Measurements from ENCODE around the gene DACH1.

DACH1 gene

GRCh38 chr13:71877256-71877653, 10.3 kb upstream of the DACH1 start:
- H3K4me1 ChIP-seq (ENCODE audit: insufficient read depth, low read length), result no peaks in the 10 kb centered on the region
- H3K27ac ChIP-seq (ENCODE audit: low read depth, low read length), result no peak overlapping the region
- H3K4me3 ChIP-seq (ENCODE audit: low read depth in 1 of 2, low read length in 2 of 2), result no peak overlapping the region
- H3K9me3 ChIP-seq (ENCODE audit: low read length), result no peaks in the 10 kb centered on the region
- H3K27me3 ChIP-seq (ENCODE audit: control insufficient read depth in 1 of 2, insufficient read depth in 2 of 2, low read length in 2 of 2), result no peaks in the 10 kb centered on the region
- no peak overlapping the region for H3K9ac ChIP-seq (ENCODE audit: low read length)
- H3K36me3 ChIP-seq (ENCODE audit: insufficient read depth, low read length), result no peaks in the 10 kb centered on the region

GRCh38 chr13:71876648-71877255, 9.7 kb upstream of the DACH1 start:
- Histone ChIP-seq H3K27me3 (ENCODE audit: control insufficient read depth in 1 of 2, insufficient read depth in 2 of 2, low read length in 2 of 2) (no peaks in the 10 kb centered on the region), H3K9ac (ENCODE audit: low read length) (no peak overlapping the region)

GRCh38 chr13:71875823-71876222, 8.8 kb upstream of the DACH1 start:
- Histone ChIP-seq H3K27ac (ENCODE audit: low read depth, low read length) (no peak overlapping the region), H3K4me3 (ENCODE audit: low read depth in 1 of 2, low read length in 2 of 2) (no peak overlapping the region), H3K9ac (ENCODE audit: low read length) (no peak overlapping the region), H3K4me1 (ENCODE audit: insufficient read depth, low read length) (no peaks in the 10 kb centered on the region), H3K9me3 (ENCODE audit: low read length) (no peaks in the 10 kb centered on the region), H3K27me3 (ENCODE audit: control insufficient read depth in 1 of 2, insufficient read depth in 2 of 2, low read length in 2 of 2) (no peaks in the 10 kb centered on the region), H3K36me3 (ENCODE audit: insufficient read depth, low read length) (no peaks in the 10 kb centered on the region)

More at GRCh38 chr13:71876648-71877255, 9.7 kb upstream of the DACH1 start:
- H3K36me3 ChIP-seq (ENCODE audit: insufficient read depth, low read length), result no peaks in the 10 kb centered on the region
- H3K4me3 ChIP-seq (ENCODE audit: low read depth in 1 of 2, low read length in 2 of 2), result no peak overlapping the region
- H3K27ac ChIP-seq (ENCODE audit: low read depth, low read length), result no peak overlapping the region
- no peaks in the 10 kb centered on the region for H3K4me1 ChIP-seq (ENCODE audit: insufficient read depth, low read length)
- H3K9me3 ChIP-seq (ENCODE audit: low read length), result no peaks in the 10 kb centered on the region

GRCh38 chr13:71874458-71874857, 7.5 kb upstream of the DACH1 start:
- Histone ChIP-seq H3K36me3 (ENCODE audit: insufficient read depth, low read length) (no peaks in the 10 kb centered on the region), H3K4me1 (ENCODE audit: insufficient read depth, low read length) (no peaks in the 10 kb centered on the region), H3K27ac (ENCODE audit: low read depth, low read length) (no peak overlapping the region), H3K4me3 (ENCODE audit: low read depth in 1 of 2, low read length in 2 of 2) (no peak overlapping the region), H3K9me3 (ENCODE audit: low read length) (no peaks in the 10 kb centered on the region), H3K27me3 (ENCODE audit: control insufficient read depth in 1 of 2, insufficient read depth in 2 of 2, low read length in 2 of 2) (no peaks in the 10 kb centered on the region), H3K9ac (ENCODE audit: low read length) (no peak overlapping the region)

GRCh38 chr13:71873418-71874247, 6.6 kb upstream of the DACH1 start:
- Histone ChIP-seq H3K9ac (ENCODE audit: low read length) (no peak overlapping the region), H3K27me3 (ENCODE audit: control insufficient read depth in 1 of 2, insufficient read depth in 2 of 2, low read length in 2 of 2) (no peaks in the 10 kb centered on the region), H3K4me3 (ENCODE audit: low read depth in 1 of 2, low read length in 2 of 2) (no peak overlapping the region), H3K36me3 (ENCODE audit: insufficient read depth, low read length) (no peaks in the 10 kb centered on the region), H3K4me1 (ENCODE audit: insufficient read depth, low read length) (no peaks in the 10 kb centered on the region), H3K9me3 (ENCODE audit: low read length) (no peaks in the 10 kb centered on the region), H3K27ac (ENCODE audit: low read depth, low read length) (no peak overlapping the region)

GRCh38 chr13:71871844-71872243, 4.8 kb upstream of the DACH1 start:
- no peaks in the 10 kb centered on the region for H3K9me3 ChIP-seq (ENCODE audit: low read length)
- H3K27ac ChIP-seq (ENCODE audit: low read depth, low read length), result no peak overlapping the region
- no peaks in the 10 kb centered on the region for H3K4me1 ChIP-seq (ENCODE audit: insufficient read depth, low read length)
- H3K27me3 ChIP-seq (ENCODE audit: control insufficient read depth in 1 of 2, insufficient read depth in 2 of 2, low read length in 2 of 2), result peaks cover 0 to 8% of the 10 kb centered on the region in 2 donors
- no peak overlapping the region for H3K4me3 ChIP-seq (ENCODE audit: low read depth in 1 of 2, low read length in 2 of 2)
- H3K9ac ChIP-seq (ENCODE audit: low read length), result no peak overlapping the region
- no peaks in the 10 kb centered on the region for H3K36me3 ChIP-seq (ENCODE audit: insufficient read depth, low read length)

- H3K27ac ChIP-seq (ENCODE audit: low read depth, low read length), result no peak overlapping the region
- H3K36me3 ChIP-seq (ENCODE audit: insufficient read depth, low read length), result no peaks in the 10 kb centered on the region
- H3K9me3 ChIP-seq (ENCODE audit: low read length), result no peaks in the 10 kb centered on the region
- H3K27me3 ChIP-seq (ENCODE audit: control insufficient read depth in 1 of 2, insufficient read depth in 2 of 2, low read length in 2 of 2), result peaks cover 0 to 8% of the 10 kb centered on the region in 2 donors
- H3K4me1 ChIP-seq (ENCODE audit: insufficient read depth, low read length), result no peaks in the 10 kb centered on the region
- H3K9ac ChIP-seq (ENCODE audit: low read length), result no peak overlapping the region
- H3K4me3 ChIP-seq (ENCODE audit: low read depth in 1 of 2, low read length in 2 of 2), result no peak overlapping the region
Measured at GRCh38 chr13:71871176-71871754, 4.3 kb upstream of the DACH1 start.

GRCh38 chr13:71870100-71870499, 3.1 kb upstream of the DACH1 start:
- Histone ChIP-seq H3K36me3 (ENCODE audit: insufficient read depth, low read length) (no peaks in the 10 kb centered on the region), H3K4me1 (ENCODE audit: insufficient read depth, low read length) (no peaks in the 10 kb centered on the region), H3K27ac (ENCODE audit: low read depth, low read length) (no peak overlapping the region), H3K27me3 (ENCODE audit: control insufficient read depth in 1 of 2, insufficient read depth in 2 of 2, low read length in 2 of 2) (peaks cover 0 to 15% of the 10 kb centered on the region in 2 donors), H3K4me3 (ENCODE audit: low read depth in 1 of 2, low read length in 2 of 2) (no peak overlapping the region), H3K9ac (ENCODE audit: low read length) (no peak overlapping the region), H3K9me3 (ENCODE audit: low read length) (no peaks in the 10 kb centered on the region)

- Histone ChIP-seq H3K27me3 (ENCODE audit: control insufficient read depth in 1 of 2, insufficient read depth in 2 of 2, low read length in 2 of 2) (peaks cover 3 to 23% of the 10 kb centered on the region in 2 donors), H3K27ac (ENCODE audit: low read depth, low read length) (no peak overlapping the region), H3K4me1 (ENCODE audit: insufficient read depth, low read length) (peaks cover 3% of the 10 kb centered on the region), H3K36me3 (ENCODE audit: insufficient read depth, low read length) (no peaks in the 10 kb centered on the region), H3K9ac (ENCODE audit: low read length) (no peak overlapping the region), H3K9me3 (ENCODE audit: low read length) (no peaks in the 10 kb centered on the region), H3K4me3 (ENCODE audit: low read depth in 1 of 2, low read length in 2 of 2) (no peak overlapping the region)
Measured at GRCh38 chr13:71869274-71869673, 2.3 kb upstream of the DACH1 start.

GRCh38 chr13:71866335-71867130, 471 bp downstream of the DACH1 start:
- Histone ChIP-seq H3K27me3 (ENCODE audit: control insufficient read depth in 1 of 2, insufficient read depth in 2 of 2, low read length in 2 of 2) (peaks cover 5 to 25% of the 10 kb centered on the region in 2 donors), H3K4me3 (ENCODE audit: low read depth in 1 of 2, low read length in 2 of 2) (peak overlapping the region; percentile 50 to 63), H3K4me1 (ENCODE audit: insufficient read depth, low read length) (peaks cover 4% of the 10 kb centered on the region), H3K27ac (ENCODE audit: low read depth, low read length) (no peak overlapping the region), H3K9me3 (ENCODE audit: low read length) (no peaks in the 10 kb centered on the region), H3K36me3 (ENCODE audit: insufficient read depth, low read length) (no peaks in the 10 kb centered on the region), H3K9ac (ENCODE audit: low read length) (no peak overlapping the region)

GRCh38 chr13:71865874-71866334, 1.1 kb downstream of the DACH1 start:
- no peak overlapping the region for H3K27ac ChIP-seq (ENCODE audit: low read depth, low read length)
- H3K36me3 ChIP-seq (ENCODE audit: insufficient read depth, low read length), result no peaks in the 10 kb centered on the region
- H3K27me3 ChIP-seq (ENCODE audit: control insufficient read depth in 1 of 2, insufficient read depth in 2 of 2, low read length in 2 of 2), result peaks cover 5 to 25% of the 10 kb centered on the region in 2 donors
- H3K9me3 ChIP-seq (ENCODE audit: low read length), result no peaks in the 10 kb centered on the region
- peak overlapping the region; percentile 43 to 50 for H3K4me3 ChIP-seq (ENCODE audit: low read depth in 1 of 2, low read length in 2 of 2)
- H3K4me1 ChIP-seq (ENCODE audit: insufficient read depth, low read length), result peaks cover 4% of the 10 kb centered on the region
- H3K9ac ChIP-seq (ENCODE audit: low read length), result no peak overlapping the region

Measured in muscle layer of colon (tissue), 2 donors.